GM12878 (cell line): ENCODE measurements around the gene CTSA. TPM values are rescaled to one million over a fixed set of nuclear protein-coding genes. Genes with fewer than 3 reads are reported as not detected.

Experiments
- ATAC-seq: fragments of 200-7000 bp; cut with Tn5 transposase; 3 replicates; pipeline ENCODE4 v1.9.1; 2020; ENCODE audit warnings: mild to moderate bottlenecking, moderate library complexity
- BruUV-seq: library from RNA; stranded (reverse); fragments of 400-500 nt; replicated peaks from 2 replicates; lab custom pipeline; 2021; lab: Mats Ljungman, UMichigan
- CTCF ChIA-PET: fragments of 300-600 bp; sonication (Branson Sonifier 250); formaldehyde crosslinking; extraction: SDS; loops from one replicate; lab custom pipeline; 2021; ENCODE audit warnings: inconsistent platforms; lab: Yijun Ruan, JAX
- POLR2A ChIA-PET: fragments of 350-600 bp; formaldehyde crosslinking; extraction: SDS; loops from one replicate; lab custom pipeline; 2021; ENCODE audit warnings: inconsistent platforms; lab: Charles Lee
- RAD21 ChIA-PET: fragments of 300-600 bp; sonication (Branson Sonifier 250); formaldehyde crosslinking; loops from one replicate; lab custom pipeline; 2023; ENCODE audit warnings: antibody characterized with exemption; ENCODE audit not compliant: unreplicated experiment; lab: Charles Lee
- SMC1A ChIA-PET: fragments of 300-600 bp; sonication (Branson Sonifier 250); formaldehyde crosslinking; loops from one replicate; lab custom pipeline; 2023; ENCODE audit not compliant: unreplicated experiment, uncharacterized antibody; lab: Charles Lee
- DNase-seq: peaks from one replicate; pipeline ENCODE4 v3.0.0-alpha.2; 2011; ENCODE audit warnings: low read depth, low spot score
- FAIRE-seq: peaks from 3 replicates; lab custom pipeline; 2011; peaks lifted over from hg19 to GRCh38; lab: Jason Lieb, UNC
- H2AFZ ChIP-seq: 2 replicates; pipeline ENCODE4 v1.6.0; 2011; ENCODE audit warnings: low read depth, low read length, control low read depth; ENCODE audit not compliant: control insufficient read depth
- H3K27ac ChIP-seq: 2 replicates; pipeline ENCODE4 v1.5.1; 2011; ENCODE audit warnings: control low read depth; ENCODE audit not compliant: control insufficient read depth, insufficient read depth
- H3K27me3 ChIP-seq, 2 experiments: replicated peaks in 1 of 2; 2 replicates each; pipeline versions ENCODE4 v1.6.0 to v1.6.1; 2011; ENCODE audit warnings: low read length in 1 of 2; ENCODE audit not compliant: control insufficient read depth in 2 of 2, insufficient read depth in 2 of 2
- H3K36me3 ChIP-seq, 2 experiments: 2 replicates each; pipeline ENCODE4 v1.5.1; 2011; ENCODE audit warnings: low read length in 1 of 2; ENCODE audit not compliant: control insufficient read depth in 2 of 2, insufficient read depth in 2 of 2
- H3K4me1 ChIP-seq: 2 replicates; pipeline ENCODE4 v1.6.1; 2011; ENCODE audit warnings: mild to moderate bottlenecking, low read length, moderate library complexity, mixed read lengths; ENCODE audit not compliant: control insufficient read depth, insufficient read depth
- H3K4me2 ChIP-seq: 2 replicates; pipeline ENCODE4 v1.6.0; 2011; ENCODE audit warnings: control low read depth; ENCODE audit not compliant: control insufficient read depth, insufficient read depth
- H3K4me3 ChIP-seq: fragments of 200-600 bp; sonication (generic); 2 replicates; pipeline ENCODE4 v1.5.1; 2016
- H3K79me2 ChIP-seq: 2 replicates; pipeline ENCODE4 v1.6.0; 2011; ENCODE audit warnings: low read length; ENCODE audit not compliant: control insufficient read depth, insufficient read depth
- H3K9ac ChIP-seq: 2 replicates; pipeline ENCODE4 v1.8.0; 2011; ENCODE audit warnings: low read length, control low read depth, mixed read lengths; ENCODE audit not compliant: control insufficient read depth, insufficient read depth
- H3K9me3 ChIP-seq: replicated peaks from 3 replicates; pipeline ENCODE4 v1.5.1; 2011; ENCODE audit warnings: mild to moderate bottlenecking, low read length; ENCODE audit not compliant: control insufficient read depth, insufficient read depth
- H4K20me1 ChIP-seq: 2 replicates; pipeline ENCODE4 v1.6.0; 2011; ENCODE audit not compliant: control insufficient read depth, insufficient read depth
- BCL3 ChIP-seq: IDR thresholded peaks from 2 replicates; pipeline ENCODE4 v1.6.1; 2011; ENCODE audit warnings: borderline replicate concordance, low read depth, mild to moderate bottlenecking, moderate library complexity, low read length; ENCODE audit not compliant: insufficient read depth, poor library complexity, severe bottlenecking
- ELK1 ChIP-seq: IDR thresholded peaks from 2 replicates; pipeline ENCODE4 v1.6.1; 2012; ENCODE audit warnings: low read depth, low read length, improper control_type of control experiment
- JUNB ChIP-seq: IDR thresholded peaks from 2 replicates; pipeline ENCODE4 v1.6.1; 2016; ENCODE audit warnings: antibody characterized with exemption, mild to moderate bottlenecking
- MEF2A ChIP-seq: IDR thresholded peaks from 2 replicates; pipeline ENCODE4 v1.6.1; 2011; ENCODE audit warnings: low read depth, mild to moderate bottlenecking, low read length, moderate library complexity; ENCODE audit not compliant: insufficient read depth
- NR2C1 ChIP-seq: fragments of 450-650 bp; IDR thresholded peaks from 2 replicates; pipeline ENCODE4 v1.6.1; 2017; ENCODE audit warnings: antibody characterized with exemption, mild to moderate bottlenecking, moderate library complexity
- PAX8 ChIP-seq: fragments of 450-650 bp; IDR thresholded peaks from 2 replicates; pipeline ENCODE4 v1.6.1; 2017; ENCODE audit warnings: mild to moderate bottlenecking, moderate library complexity
- PBX3 ChIP-seq: IDR thresholded peaks from 2 replicates; pipeline ENCODE4 v1.6.1; 2011; ENCODE audit warnings: mild to moderate bottlenecking, low read depth, low read length, moderate library complexity; ENCODE audit not compliant: insufficient replicate concordance
- RAD21 ChIP-seq: IDR thresholded peaks from 2 replicates; pipeline ENCODE4 v1.6.1; 2011; ENCODE audit warnings: mild to moderate bottlenecking, low read depth, low read length, moderate library complexity; ENCODE audit not compliant: insufficient read depth
- SUPT20H ChIP-seq: IDR thresholded peaks from 2 replicates; pipeline ENCODE4 v1.6.1; 2011; ENCODE audit warnings: low read depth, mild to moderate bottlenecking, low read length, moderate library complexity, borderline replicate concordance; ENCODE audit not compliant: control insufficient read depth
- USF2 ChIP-seq: IDR thresholded peaks from 2 replicates; pipeline ENCODE4 v1.6.1; 2011; ENCODE audit warnings: low read depth, low read length, improper control_type of control experiment, borderline replicate concordance
- ZZZ3 ChIP-seq: IDR thresholded peaks from 2 replicates; pipeline ENCODE4 v1.6.1; 2011; ENCODE audit warnings: low read depth; ENCODE audit not compliant: control insufficient read depth, insufficient read length
- WGBS: methylation state at CpG from one replicate; pipeline ENCODE4 v1.1.6; 2016; ENCODE audit warnings: low lambda C conversion rate; ENCODE audit not compliant: insufficient replicate concordance, insufficient coverage; ENCODE audit errors: missing lambda C conversion rate; 5-methylcytosine and 5-hydroxymethylcytosine counted together
- in situ Hi-C: fragments of 300-500 bp; cut with MboI; formaldehyde crosslinking; loops from 9 replicates; pipeline ENCODE4 v1.14.3; 2018; ENCODE audit warnings: mixed read lengths
- intact Hi-C: fragments of 100-400 bp; cut with micrococcal nuclease; formaldehyde crosslinking; loops from one replicate; pipeline ENCODE4 v1.14.2; 2022; ENCODE audit not compliant: unreplicated experiment
- polyA plus RNA-seq, 11 experiments: library from polyadenylated mRNA; depleted of rRNA in 4 of 11; unstranded in 6 of 11; stranded (reverse) in 5 of 11; fragments of >200 nt; fragmentation: Nextera tagmentation in 4 of 11; fragmentation: Illumina TruSeq in 1 of 11; extraction: Ambion mirVana in 4 of 11; extraction: Trizol in 1 of 11; gene quantifications; 1 replicate in 1 of 11; 2 replicates in 10 of 11; pipeline versions ENCODE4 v1.2.1 to v1.2.3, GENCODE V29; 2011 to 2016; ENCODE audit warnings: inconsistent platforms in 2 of 11, missing spikeins in 2 of 11, low read depth in 1 of 11
- total RNA-seq, 4 experiments: library from RNA; depleted of rRNA in 3 of 4; stranded (reverse); fragments of >200 nt in 3 of 4; fragmentation: Illumina TruSeq in 1 of 4; extraction: Trizol in 1 of 4; gene quantifications; 2 replicates each; pipeline versions ENCODE4 v1.2.1 to v1.2.3, GENCODE V29; 2013 to 2021

The CTSA gene
- total and polyA plus RNA-seq, 10 of the 15 experiments (the other 5 are each of a cell fraction or from before 2014, with no cell fraction given) = 7.1 to 67.0 (median 36.2) TPM

GRCh38 chr20:45921337-45922189, 30.4 kb downstream of the CTSA start (continued):
- no peak for TF ChIP-seq BCL3

- BruUV-seq = no TSS peak
- TF ChIP-seq MEF2A = no peak
- TF ChIP-seq BCL3 = no peak
- TF ChIP-seq RAD21 = no peak
- TF ChIP-seq SUPT20H = no peak
- no peak for TF ChIP-seq ZZZ3
- TF ChIP-seq PBX3 = no peak
- no peak for TF ChIP-seq USF2
- no peak for TF ChIP-seq PAX8
- TF ChIP-seq JUNB = no peak
- no peak for TF ChIP-seq ELK1
- TF ChIP-seq NR2C1 = no peak
Observed at GRCh38 chr20:45924391-45925261, 33.5 kb downstream of the CTSA start.

More at GRCh38 chr20:45924391-45925261, 33.5 kb downstream of the CTSA start:
- H3K9ac ChIP-seq = no peak overlapping the region
- 68% methylated on average over 21 of the region's 21 CpGs for WGBS
- DNase-seq = no peak
- ChIA-PET SMC1A (interaction anchor here (0.6 to 0.9 kb wide), 2 partner anchors 10 to 36 kb away, joined by 4 to 7 read pairs; no protein-coding TSS in a partner anchor), RAD21 (no interaction called here), CTCF (interaction anchor here (1.0 to 2.0 kb wide), 4 partner anchors 9 to 125 kb away, joined by 4 to 10 read pairs (median 6); partner anchors contain the start of genes CTSA and NEURL2), POLR2A (interaction anchor here (0.6 kb wide), 1 partner anchor 209 kb away, joined by 3 read pairs; no protein-coding TSS in a partner anchor)
- H3K79me2 ChIP-seq = no peaks in the 10 kb centered on the region
- no peaks in the 10 kb centered on the region for H3K27me3 ChIP-seq
- no peaks in the 10 kb centered on the region for H4K20me1 ChIP-seq
- no peaks in the 10 kb centered on the region for H3K4me1 ChIP-seq
- H2AFZ ChIP-seq = no peak overlapping the region
- no peaks in the 10 kb centered on the region for H3K36me3 ChIP-seq
- in situ Hi-C loops = no loop called here
- no peak overlapping the region for H3K4me2 ChIP-seq
- H3K9me3 ChIP-seq = no peaks in the 10 kb centered on the region
- no peak overlapping the region for H3K27ac ChIP-seq
- intact Hi-C loops = no loop called here
- FAIRE-seq = no peak
- no peak for ATAC-seq
- no peak overlapping the region for H3K4me3 ChIP-seq
